Osteoblast (primary cell): Measurements from ENCODE around the gene HPS3. TPM values are rescaled to one million over a fixed set of nuclear protein-coding genes. Genes with fewer than 3 reads are reported as not detected.

Experiments used
- DNase-seq: peaks from one replicate; pipeline ENCODE4 v3.0.0; 2011; ENCODE audit warnings: low spot score, mixed read lengths; ENCODE audit not compliant: insufficient read length; ENCODE audit errors: missing footprints
- H2AFZ ChIP-seq: 2 replicates; pipeline ENCODE4 v1.6.0; 2011; ENCODE audit warnings: mild to moderate bottlenecking, low read length
- H3K27ac ChIP-seq: 2 replicates; pipeline ENCODE4 v1.5.1; 2011; ENCODE audit warnings: mild to moderate bottlenecking, low read depth, low read length, moderate library complexity
- H3K27me3 ChIP-seq: 2 replicates; pipeline ENCODE4 v1.6.0; 2012; ENCODE audit warnings: mild to moderate bottlenecking, control low read depth, inconsistent platforms, low read length, moderate library complexity; ENCODE audit not compliant: insufficient read depth
- H3K36me3 ChIP-seq: 2 replicates; pipeline ENCODE4 v1.5.1; 2011; ENCODE audit warnings: mild to moderate bottlenecking, low read length, control low read depth, moderate library complexity; ENCODE audit not compliant: insufficient read depth
- H3K4me1 ChIP-seq: 2 replicates; pipeline ENCODE4 v1.5.1; 2011; ENCODE audit warnings: mild to moderate bottlenecking, low read length, control low read depth, moderate library complexity; ENCODE audit not compliant: insufficient read depth
- H3K4me2 ChIP-seq: 2 replicates; pipeline ENCODE4 v1.6.0; 2011; ENCODE audit warnings: mild to moderate bottlenecking, low read length; ENCODE audit not compliant: insufficient read depth
- H3K4me3 ChIP-seq: fragments of 200-600 bp; sonication (generic); 3 replicates; pipeline ENCODE4 v1.5.1; 2012; ENCODE audit warnings: mild to moderate bottlenecking, low read length, inconsistent platforms; ENCODE audit not compliant: insufficient read depth
- H3K79me2 ChIP-seq: 2 replicates; pipeline ENCODE4 v1.6.0; 2012; ENCODE audit warnings: mild to moderate bottlenecking, low read length, control low read depth, inconsistent platforms; ENCODE audit not compliant: insufficient read depth
- H3K9me3 ChIP-seq: 2 replicates; pipeline ENCODE4 v1.5.1; 2011; ENCODE audit warnings: low read depth, low read length, control low read depth
- H4K20me1 ChIP-seq: 2 replicates; pipeline ENCODE4 v1.6.0; 2012; ENCODE audit warnings: mild to moderate bottlenecking, low read length, control low read depth; ENCODE audit not compliant: insufficient read depth
- CTCF ChIP-seq: IDR thresholded peaks from 2 replicates; pipeline ENCODE4 v1.5.1; 2011; ENCODE audit warnings: mild to moderate bottlenecking, low read depth, low read length, moderate library complexity; ENCODE audit errors: extremely low read depth
- total RNA-seq: library from RNA; depleted of rRNA; stranded (reverse); fragments of >200 nt; gene quantifications from 2 replicates; pipeline ENCODE4 v1.2.3, GENCODE V29; 2012

The HPS3 gene
- total RNA-seq, 1 donor, result 38.4 TPM

- Histone ChIP-seq H4K20me1 (peaks cover 9% of the 10 kb centered on the region), H2AFZ (peak overlapping the region; percentile 92), H3K9me3 (no peaks in the 10 kb centered on the region), H3K4me2 (peak overlapping the region; percentile 91), H3K4me1 (peaks cover 19% of the 10 kb centered on the region), H3K36me3 (peaks cover 14% of the 10 kb centered on the region), H3K79me2 (peaks cover 41% of the 10 kb centered on the region), H3K27ac (peak overlapping the region; percentile 68), H3K27me3 (no peaks in the 10 kb centered on the region), H3K4me3 (peak overlapping the region; percentile 94)
- DNase-seq, result peak; percentile 76
- TF ChIP-seq CTCF, result no peak
Observed at GRCh38 chr3:149085828-149086231, 43.6 kb upstream of the HPS3 start.

- H3K27ac ChIP-seq, result peak within 1 kb of the TSS; percentile 68
- H3K27me3 ChIP-seq, result no peaks in the 10 kb centered on the region
- DNase-seq, result peak; percentile 97
- peaks cover 14% of the 10 kb centered on the region for H3K36me3 ChIP-seq
- peak within 1 kb of the TSS; percentile 91 for H3K4me2 ChIP-seq
- H4K20me1 ChIP-seq, result peaks cover 9% of the 10 kb centered on the region
- no peaks in the 10 kb centered on the region for H3K9me3 ChIP-seq
- H3K79me2 ChIP-seq, result peaks cover 41% of the 10 kb centered on the region
- H3K4me1 ChIP-seq, result peaks cover 14% of the 10 kb centered on the region
- TF ChIP-seq CTCF, result no peak
- peak within 1 kb of the TSS; percentile 92 for H2AFZ ChIP-seq
- H3K4me3 ChIP-seq, result peak within 1 kb of the TSS; percentile 94
Observed at GRCh38 chr3:149086232-149086988, 43.0 kb upstream of the HPS3 start, which contains the start of gene HLTF. TSS of gene HLTF (minus strand) at chr3:149086533. CDS start at chr3:149086336, 197 bp downstream.

- Histone ChIP-seq H3K27me3 (no peaks in the 10 kb centered on the region), H3K4me2 (no peak overlapping the region), H3K9me3 (no peaks in the 10 kb centered on the region), H2AFZ (peak overlapping the region; percentile 92), H3K36me3 (peaks cover 11% of the 10 kb centered on the region), H3K27ac (no peak overlapping the region), H4K20me1 (peaks cover 9% of the 10 kb centered on the region), H3K79me2 (peaks cover 37% of the 10 kb centered on the region), H3K4me3 (no peak overlapping the region), H3K4me1 (peaks cover 13% of the 10 kb centered on the region)
- DNase-seq, result no peak
- no peak for TF ChIP-seq CTCF
Observed at GRCh38 chr3:149087208-149087607, 42.2 kb upstream of the HPS3 start.

GRCh38 chr3:149089395-149089794 is 40.0 kb upstream of the HPS3 start:
- peaks cover 20% of the 10 kb centered on the region for H3K79me2 ChIP-seq
- DNase-seq, result no peak
- no peak overlapping the region for H2AFZ ChIP-seq
- H3K27me3 ChIP-seq, result no peaks in the 10 kb centered on the region
- TF ChIP-seq CTCF, result no peak
- peaks cover 2% of the 10 kb centered on the region for H3K36me3 ChIP-seq
- H3K9me3 ChIP-seq, result no peaks in the 10 kb centered on the region
- H3K27ac ChIP-seq, result no peak overlapping the region
- H4K20me1 ChIP-seq, result peaks cover 9% of the 10 kb centered on the region
- no peak overlapping the region for H3K4me2 ChIP-seq
- H3K4me3 ChIP-seq, result no peak overlapping the region
- peaks cover 13% of the 10 kb centered on the region for H3K4me1 ChIP-seq
